Measurements from ENCODE around the gene SMARCC1. TPM values are rescaled to one million over a fixed set of nuclear protein-coding genes. Genes with fewer than 3 reads are reported as not detected.

The SMARCC1 gene
- total RNA-seq, 1 experiment from 2014 or later = 249 TPM

DNA sequence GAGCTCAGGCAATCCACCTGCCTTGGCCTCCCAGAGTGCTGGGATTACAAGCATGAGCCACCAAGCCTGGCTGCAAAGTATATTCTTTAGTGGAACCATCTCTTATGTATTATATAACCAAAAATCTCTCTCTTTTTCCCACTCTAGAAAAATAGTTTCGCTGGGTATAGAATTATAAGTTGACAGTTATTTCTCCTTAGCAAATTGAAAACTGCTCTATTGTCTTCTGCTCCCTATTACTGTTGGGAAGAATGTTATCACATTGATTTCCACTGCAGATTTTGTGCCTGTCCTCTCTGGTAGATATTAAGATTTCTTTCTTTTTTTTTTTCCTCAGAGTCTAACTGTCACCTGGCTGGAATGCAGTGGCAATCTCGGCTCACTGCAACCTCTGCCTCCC, 11.0 kb upstream of the SMARCC1 start:
- DNase-seq (ENCODE audit: low spot score) (no peak), ATAC-seq (no peak)
- ChIA-PET CTCF (interaction anchor here (0.7 kb wide), 1 partner anchor 271 kb away, joined by 3 read pairs; no protein-coding TSS in a partner anchor), POLR2A (no interaction called here)
- no peak overlapping the region for H3K27ac Mint-ChIP-seq
- H3K4me1 Mint-ChIP-seq = no peaks in the 10 kb centered on the region
- H3K36me3 Mint-ChIP-seq = no peaks in the 10 kb centered on the region
- 0 out of 2 replicates have a peak, but pooled peaks cover 4% of the 10 kb centered on the region for H3K27me3 Mint-ChIP-seq (ENCODE audit: low read depth)
- peaks cover 7% of the 10 kb centered on the region for H3K9me3 Mint-ChIP-seq
- no peak for TF ChIP-seq FOXP4 (CRISPR knock-in tag; IDR thresholded peaks at IDR 0.05)
- no peak for TF ChIP-seq CREB1 (CRISPR knock-in tag; IDR thresholded peaks at IDR 0.05)
- no peak for TF ChIP-seq RORB (CRISPR knock-in tag; IDR thresholded peaks at IDR 0.05)
- TF ChIP-seq MAX (CRISPR knock-in tag; IDR thresholded peaks at IDR 0.05) = no peak
- no peak for TF ChIP-seq ZNF423 (CRISPR knock-in tag; IDR thresholded peaks at IDR 0.05)
- TF ChIP-seq GRHL2 (CRISPR knock-in tag; IDR thresholded peaks at IDR 0.05; ENCODE audit: insufficient replicate concordance, severe bottlenecking) = no peak
- no peak for TF ChIP-seq ZNF512 (CRISPR knock-in tag; IDR thresholded peaks at IDR 0.05; ENCODE audit: borderline replicate concordance)
- TF ChIP-seq TCF7 (CRISPR knock-in tag; IDR thresholded peaks at IDR 0.05; ENCODE audit: low read depth) = no peak
- no peak for TF ChIP-seq ETV6 (CRISPR knock-in tag; IDR thresholded peaks at IDR 0.05)
- TF ChIP-seq, protein P1, sequence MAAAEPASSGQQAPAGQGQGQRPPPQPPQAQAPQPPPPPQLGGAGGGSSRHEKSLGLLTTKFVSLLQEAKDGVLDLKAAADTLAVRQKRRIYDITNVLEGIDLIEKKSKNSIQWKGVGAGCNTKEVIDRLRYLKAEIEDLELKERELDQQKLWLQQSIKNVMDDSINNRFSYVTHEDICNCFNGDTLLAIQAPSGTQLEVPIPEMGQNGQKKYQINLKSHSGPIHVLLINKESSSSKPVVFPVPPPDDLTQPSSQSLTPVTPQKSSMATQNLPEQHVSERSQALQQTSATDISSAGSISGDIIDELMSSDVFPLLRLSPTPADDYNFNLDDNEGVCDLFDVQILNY (CRISPR knock-in tag; IDR thresholded peaks at IDR 0.05) = no peak
- TF ChIP-seq ZNF425 (CRISPR knock-in tag; conservative IDR thresholded peaks at IDR 0.05) = no peak
- no peak for TF ChIP-seq ZBTB21 (CRISPR knock-in tag; IDR thresholded peaks at IDR 0.05; ENCODE audit: borderline replicate concordance)
- TF ChIP-seq HMGA2 (CRISPR knock-in tag; IDR thresholded peaks at IDR 0.05) = no peak
- H3K4me3 Mint-ChIP-seq = no peak overlapping the region

GRCh38 chr3:47791193-47791855, 9.6 kb upstream of the SMARCC1 start:
- TF ChIP-seq TP53 (CRISPR knock-in tag; IDR thresholded peaks at IDR 0.05) (no peak), ZMAT4 (CRISPR knock-in tag; IDR thresholded peaks at IDR 0.05) (no peak), ZNF121 (CRISPR knock-in tag; IDR thresholded peaks at IDR 0.05) (no peak), RORB (CRISPR knock-in tag; IDR thresholded peaks at IDR 0.05) (no peak), ZNF263 (CRISPR knock-in tag; IDR thresholded peaks at IDR 0.05; ENCODE audit: low read depth) (no peak), PREB (CRISPR knock-in tag; IDR thresholded peaks at IDR 0.05; ENCODE audit: borderline replicate concordance) (no peak), PRRX2 (CRISPR knock-in tag; IDR thresholded peaks at IDR 0.05) (no peak), NR1H2 (CRISPR knock-in tag; IDR thresholded peaks at IDR 0.05) (no peak), NFATC4 (CRISPR knock-in tag; IDR thresholded peaks at IDR 0.05) (no peak), SMAD3 (CRISPR knock-in tag; IDR thresholded peaks at IDR 0.05; ENCODE audit: borderline replicate concordance) (no peak), TCF7 (CRISPR knock-in tag; IDR thresholded peaks at IDR 0.05; ENCODE audit: low read depth) (no peak)
- TF ChIP-seq, protein P2, sequence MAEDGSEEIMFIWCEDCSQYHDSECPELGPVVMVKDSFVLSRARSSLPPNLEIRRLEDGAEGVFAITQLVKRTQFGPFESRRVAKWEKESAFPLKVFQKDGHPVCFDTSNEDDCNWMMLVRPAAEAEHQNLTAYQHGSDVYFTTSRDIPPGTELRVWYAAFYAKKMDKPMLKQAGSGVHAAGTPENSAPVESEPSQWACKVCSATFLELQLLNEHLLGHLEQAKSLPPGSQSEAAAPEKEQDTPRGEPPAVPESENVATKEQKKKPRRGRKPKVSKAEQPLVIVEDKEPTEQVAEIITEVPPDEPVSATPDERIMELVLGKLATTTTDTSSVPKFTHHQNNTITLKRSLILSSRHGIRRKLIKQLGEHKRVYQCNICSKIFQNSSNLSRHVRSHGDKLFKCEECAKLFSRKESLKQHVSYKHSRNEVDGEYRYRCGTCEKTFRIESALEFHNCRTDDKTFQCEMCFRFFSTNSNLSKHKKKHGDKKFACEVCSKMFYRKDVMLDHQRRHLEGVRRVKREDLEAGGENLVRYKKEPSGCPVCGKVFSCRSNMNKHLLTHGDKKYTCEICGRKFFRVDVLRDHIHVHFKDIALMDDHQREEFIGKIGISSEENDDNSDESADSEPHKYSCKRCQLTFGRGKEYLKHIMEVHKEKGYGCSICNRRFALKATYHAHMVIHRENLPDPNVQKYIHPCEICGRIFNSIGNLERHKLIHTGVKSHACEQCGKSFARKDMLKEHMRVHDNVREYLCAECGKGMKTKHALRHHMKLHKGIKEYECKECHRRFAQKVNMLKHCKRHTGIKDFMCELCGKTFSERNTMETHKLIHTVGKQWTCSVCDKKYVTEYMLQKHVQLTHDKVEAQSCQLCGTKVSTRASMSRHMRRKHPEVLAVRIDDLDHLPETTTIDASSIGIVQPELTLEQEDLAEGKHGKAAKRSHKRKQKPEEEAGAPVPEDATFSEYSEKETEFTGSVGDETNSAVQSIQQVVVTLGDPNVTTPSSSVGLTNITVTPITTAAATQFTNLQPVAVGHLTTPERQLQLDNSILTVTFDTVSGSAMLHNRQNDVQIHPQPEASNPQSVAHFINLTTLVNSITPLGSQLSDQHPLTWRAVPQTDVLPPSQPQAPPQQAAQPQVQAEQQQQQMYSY (CRISPR knock-in tag; IDR thresholded peaks at IDR 0.05) = no peak
- Mint-ChIP-seq H3K36me3 (no peaks in the 10 kb centered on the region), H3K27me3 (ENCODE audit: low read depth) (0 out of 2 replicates have a peak, but pooled peaks cover 4% of the 10 kb centered on the region), H3K27ac (no peak overlapping the region), H3K4me1 (no peaks in the 10 kb centered on the region), H3K4me3 (no peak overlapping the region), H3K9me3 (peaks cover 7% of the 10 kb centered on the region)
- ChIA-PET POLR2A (interaction anchor here (0.6 to 0.7 kb wide), 2 partner anchors 96 to 131 kb away, joined by 3 to 5 read pairs; no protein-coding TSS in a partner anchor), CTCF (interaction anchor here (0.6 to 1.6 kb wide), 2 partner anchors 360 to 366 kb away, joined by 3 to 5 read pairs; no protein-coding TSS in a partner anchor)
- no peak for ATAC-seq
- no peak for DNase-seq (ENCODE audit: low spot score)
